Stimulated activated CD4-positive, alpha-beta T cell treated with anti-CD3 and anti-CD28 coated beads, Interleukin-15, amount 100 ng/mL, for 1 hour (primary cell): Measurements from ENCODE around the gene INTS1.

Source experiments
- DNase-seq, 2 donors: peaks; one replicate each; pipeline ENCODE4 v3.0.0-alpha.2; 2020; ENCODE audit warnings: low read depth in 1 of 2, low spot score in 1 of 2

INTS1 gene, protein sequence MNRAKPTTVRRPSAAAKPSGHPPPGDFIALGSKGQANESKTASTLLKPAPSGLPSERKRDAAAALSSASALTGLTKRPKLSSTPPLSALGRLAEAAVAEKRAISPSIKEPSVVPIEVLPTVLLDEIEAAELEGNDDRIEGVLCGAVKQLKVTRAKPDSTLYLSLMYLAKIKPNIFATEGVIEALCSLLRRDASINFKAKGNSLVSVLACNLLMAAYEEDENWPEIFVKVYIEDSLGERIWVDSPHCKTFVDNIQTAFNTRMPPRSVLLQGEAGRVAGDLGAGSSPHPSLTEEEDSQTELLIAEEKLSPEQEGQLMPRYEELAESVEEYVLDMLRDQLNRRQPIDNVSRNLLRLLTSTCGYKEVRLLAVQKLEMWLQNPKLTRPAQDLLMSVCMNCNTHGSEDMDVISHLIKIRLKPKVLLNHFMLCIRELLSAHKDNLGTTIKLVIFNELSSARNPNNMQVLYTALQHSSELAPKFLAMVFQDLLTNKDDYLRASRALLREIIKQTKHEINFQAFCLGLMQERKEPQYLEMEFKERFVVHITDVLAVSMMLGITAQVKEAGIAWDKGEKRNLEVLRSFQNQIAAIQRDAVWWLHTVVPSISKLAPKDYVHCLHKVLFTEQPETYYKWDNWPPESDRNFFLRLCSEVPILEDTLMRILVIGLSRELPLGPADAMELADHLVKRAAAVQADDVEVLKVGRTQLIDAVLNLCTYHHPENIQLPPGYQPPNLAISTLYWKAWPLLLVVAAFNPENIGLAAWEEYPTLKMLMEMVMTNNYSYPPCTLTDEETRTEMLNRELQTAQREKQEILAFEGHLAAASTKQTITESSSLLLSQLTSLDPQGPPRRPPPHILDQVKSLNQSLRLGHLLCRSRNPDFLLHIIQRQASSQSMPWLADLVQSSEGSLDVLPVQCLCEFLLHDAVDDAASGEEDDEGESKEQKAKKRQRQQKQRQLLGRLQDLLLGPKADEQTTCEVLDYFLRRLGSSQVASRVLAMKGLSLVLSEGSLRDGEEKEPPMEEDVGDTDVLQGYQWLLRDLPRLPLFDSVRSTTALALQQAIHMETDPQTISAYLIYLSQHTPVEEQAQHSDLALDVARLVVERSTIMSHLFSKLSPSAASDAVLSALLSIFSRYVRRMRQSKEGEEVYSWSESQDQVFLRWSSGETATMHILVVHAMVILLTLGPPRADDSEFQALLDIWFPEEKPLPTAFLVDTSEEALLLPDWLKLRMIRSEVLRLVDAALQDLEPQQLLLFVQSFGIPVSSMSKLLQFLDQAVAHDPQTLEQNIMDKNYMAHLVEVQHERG (N-terminal part only)

DNA sequence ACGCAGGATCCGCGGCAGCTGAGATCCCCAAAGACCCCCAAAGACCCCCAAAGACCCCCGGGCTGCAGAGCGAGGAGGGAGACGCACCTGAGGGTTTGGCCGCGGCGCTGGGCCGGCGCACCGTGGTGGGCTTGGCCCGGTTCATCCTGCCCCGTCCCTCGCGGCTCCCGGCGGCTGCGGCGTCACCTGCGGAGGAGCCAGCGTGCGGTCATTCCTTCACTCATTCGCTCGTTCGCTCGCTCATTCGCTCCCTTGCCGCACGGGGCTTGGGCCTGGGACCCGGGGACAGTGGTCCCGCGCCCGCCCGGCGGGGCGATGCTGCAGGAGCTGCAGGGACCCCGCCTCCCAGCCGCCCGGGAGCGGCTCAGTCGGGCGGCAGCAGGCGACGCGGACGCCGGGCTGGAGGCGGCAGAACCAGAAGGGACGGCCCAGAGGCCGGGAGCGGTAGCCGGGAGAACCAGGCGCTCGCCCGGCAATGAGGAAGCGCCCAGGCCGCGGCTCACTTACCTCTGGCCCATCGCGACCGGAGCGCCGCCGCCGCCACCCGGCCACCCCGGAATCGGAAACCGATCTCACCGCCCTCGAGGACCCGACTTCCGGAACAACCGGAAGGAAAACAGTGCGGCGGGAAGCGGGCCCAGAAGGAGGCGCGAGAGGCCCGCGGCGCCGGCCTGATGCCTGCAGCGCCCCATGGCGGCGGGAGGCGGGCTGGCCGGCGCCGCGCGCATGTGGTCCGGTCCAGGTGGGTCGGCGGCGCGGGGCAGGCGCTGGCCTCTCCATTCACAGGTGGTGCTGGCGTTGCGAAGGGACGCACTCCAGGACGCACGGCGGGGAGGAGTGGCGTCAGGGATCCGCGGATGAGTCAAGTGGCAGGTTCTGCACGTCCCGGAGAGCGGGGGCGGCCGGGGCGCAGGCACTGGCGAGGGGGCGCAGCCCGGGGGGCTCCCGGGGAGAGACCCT lies at the start of gene INTS1:
TSS of gene INTS1 (minus strand) at position 574 of the 960 bp plus-strand sequence. CDS start at position 145, 429 bp downstream.
- peak; percentile 79 to 80 for DNase-seq

DNA sequence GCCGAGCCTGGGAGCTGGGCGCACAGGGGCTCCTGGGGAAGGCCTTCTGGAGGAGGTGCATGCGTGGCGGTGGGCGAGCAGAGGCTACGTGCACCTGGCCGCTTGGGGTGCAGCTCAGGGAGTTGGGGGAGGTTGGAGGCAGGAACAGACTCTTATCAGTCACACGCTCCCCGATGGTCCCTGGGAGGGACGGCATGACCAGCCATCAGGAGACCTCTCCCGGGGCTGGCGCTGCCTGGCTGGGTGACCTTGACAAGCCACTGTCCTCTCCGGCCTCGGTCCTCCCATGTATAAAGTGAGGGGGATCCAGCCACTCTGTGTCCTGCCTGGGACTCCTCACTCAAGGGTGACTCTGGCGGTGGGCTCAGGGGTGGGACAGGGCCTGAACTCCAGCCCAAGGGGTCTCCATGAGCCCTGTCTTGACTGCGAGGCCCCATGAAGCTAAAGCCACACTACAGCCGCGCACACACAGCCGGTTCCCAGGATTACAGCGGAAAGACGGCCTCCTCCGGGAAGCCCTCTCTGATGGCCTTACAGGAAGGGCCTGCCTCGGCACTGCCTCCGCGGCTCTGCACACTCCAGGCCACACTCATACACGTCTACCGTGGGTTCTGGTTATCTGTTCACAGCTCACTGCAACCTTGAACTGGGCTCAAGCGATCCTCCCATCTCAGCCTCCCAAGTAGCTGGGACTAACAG lies 49.5 kb upstream of the INTS1 start:
- no peak for DNase-seq

DNA sequence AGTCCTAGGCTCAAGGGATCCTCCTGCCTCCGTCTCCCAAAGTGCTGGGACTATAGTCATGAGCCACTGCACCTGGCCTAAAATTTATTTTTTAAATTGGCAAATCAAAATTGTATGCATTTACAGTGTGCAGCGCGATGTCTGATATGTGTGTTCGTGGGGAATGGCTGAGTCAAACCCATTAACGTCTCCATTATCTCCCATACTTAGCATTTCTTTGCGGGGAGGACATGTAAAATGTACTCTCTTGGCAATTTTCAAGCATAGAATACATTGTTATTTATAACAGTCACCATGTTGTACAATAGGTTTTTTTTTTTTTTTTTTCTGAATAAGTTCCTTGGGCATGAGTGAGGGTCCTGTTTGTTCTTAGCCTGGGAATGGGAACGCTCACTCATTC lies 48.0 kb upstream of the INTS1 start:
- no peak for DNase-seq

DNA sequence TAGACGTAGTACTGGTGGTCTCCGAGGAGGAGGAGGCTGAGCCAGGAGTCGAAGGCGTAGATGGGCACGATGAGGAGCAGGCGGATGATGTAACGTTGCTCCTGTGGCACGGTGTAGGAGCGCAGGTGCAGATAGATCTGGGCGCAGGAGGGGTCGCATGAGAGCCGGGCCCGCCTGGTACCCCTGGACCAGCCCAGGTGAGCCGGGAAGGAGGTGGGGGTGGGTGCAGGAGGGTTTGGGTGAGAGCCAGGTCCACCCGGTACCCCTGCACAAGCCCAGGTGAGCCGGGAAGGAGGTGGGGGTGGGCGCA lies 46.6 kb upstream of the INTS1 start:
- DNase-seq = no peak

DNA sequence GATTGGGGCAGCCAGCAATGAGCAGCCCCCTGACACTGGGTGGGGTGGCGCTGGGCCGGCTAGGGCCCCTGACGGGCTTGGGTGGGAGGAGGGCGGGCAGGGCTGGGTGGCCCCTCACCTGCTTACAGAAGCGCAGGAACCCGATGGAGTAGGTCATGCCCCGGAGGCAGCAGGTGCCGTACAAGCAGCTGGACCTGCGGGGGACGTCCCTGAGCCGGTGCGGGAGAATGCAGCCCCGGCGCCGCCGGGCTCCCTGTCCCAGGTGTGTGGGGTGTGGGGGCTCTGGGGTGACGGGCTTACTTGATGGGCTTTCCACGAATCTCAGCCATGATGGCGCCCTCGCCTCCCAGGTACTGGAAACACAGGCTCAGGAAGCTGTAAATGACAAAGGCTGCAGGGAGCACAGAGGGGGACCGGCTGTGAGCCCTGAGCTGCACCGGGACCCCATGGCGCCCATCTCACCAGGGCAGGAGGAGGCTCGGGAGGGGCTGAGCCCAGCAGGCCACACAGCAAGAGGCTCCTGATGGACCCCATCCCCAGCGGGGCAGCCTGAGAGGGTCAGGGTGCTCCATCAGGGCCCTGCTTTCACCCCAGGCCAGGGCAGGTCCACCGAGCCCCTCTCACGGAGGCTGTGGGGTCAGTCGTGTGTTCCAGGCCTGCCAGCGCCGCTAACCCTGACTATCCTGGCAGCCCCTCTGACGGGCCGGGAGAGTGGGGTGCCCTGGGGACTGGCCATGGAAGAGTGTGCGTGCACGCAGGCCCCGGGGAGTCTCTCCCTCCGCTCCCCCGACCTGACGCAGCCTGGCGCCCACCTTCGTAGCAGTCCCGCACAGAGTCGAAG lies 46.0 kb upstream of the INTS1 start:
- DNase-seq = no peak

DNA sequence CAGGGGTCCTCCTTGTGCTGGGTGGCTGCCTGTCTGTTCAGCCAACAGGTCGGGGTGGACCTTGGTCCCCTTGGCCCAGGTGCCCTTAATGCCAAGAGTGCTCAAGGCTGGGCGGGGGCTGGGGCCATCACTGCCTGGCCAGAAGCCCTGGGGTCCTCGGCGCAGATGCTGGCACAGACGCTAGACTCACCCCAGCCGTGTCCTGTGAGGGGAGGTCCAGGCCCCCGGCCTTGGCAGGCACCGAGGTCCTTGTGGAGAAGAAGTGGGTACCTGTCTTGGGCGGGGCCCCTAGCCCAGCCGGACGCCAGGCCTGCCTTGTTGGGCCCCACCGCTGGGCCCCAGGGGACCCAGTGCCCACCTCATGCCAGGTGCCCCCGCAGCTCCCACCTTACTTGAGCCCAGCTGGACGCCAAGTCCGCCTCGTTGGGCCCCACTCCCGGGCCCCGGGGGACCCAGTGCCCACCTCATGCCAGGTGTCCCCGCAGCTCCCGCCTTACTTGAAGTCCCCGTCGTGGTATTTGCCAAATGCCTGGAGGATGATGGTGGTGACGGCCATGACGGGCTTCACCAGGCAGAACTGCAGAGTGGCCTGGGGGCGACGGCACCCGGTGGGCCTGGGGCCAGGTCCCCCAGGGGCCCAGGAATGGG lies 45.3 kb upstream of the INTS1 start:
- DNase-seq = no peak

DNA sequence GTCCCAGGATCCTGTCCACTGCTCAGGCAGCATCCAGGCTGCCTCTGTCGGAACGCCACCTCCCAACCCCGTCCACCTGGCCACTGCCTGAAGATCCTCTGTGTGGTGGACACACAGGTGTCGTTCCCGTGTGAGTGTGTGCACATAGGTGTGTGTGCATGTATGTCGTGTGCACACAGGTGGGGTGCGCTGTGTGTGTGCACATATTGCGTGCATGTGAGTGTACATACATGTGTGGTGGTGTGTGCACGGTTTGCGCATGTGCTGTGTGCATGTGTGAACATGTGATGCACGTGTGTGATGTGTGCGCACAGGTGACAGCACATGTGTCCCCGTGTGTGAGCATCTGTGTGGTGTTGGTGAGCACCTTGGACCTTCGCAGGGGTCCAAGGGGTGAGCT lies 44.8 kb upstream of the INTS1 start:
- DNase-seq = no peak

DNA sequence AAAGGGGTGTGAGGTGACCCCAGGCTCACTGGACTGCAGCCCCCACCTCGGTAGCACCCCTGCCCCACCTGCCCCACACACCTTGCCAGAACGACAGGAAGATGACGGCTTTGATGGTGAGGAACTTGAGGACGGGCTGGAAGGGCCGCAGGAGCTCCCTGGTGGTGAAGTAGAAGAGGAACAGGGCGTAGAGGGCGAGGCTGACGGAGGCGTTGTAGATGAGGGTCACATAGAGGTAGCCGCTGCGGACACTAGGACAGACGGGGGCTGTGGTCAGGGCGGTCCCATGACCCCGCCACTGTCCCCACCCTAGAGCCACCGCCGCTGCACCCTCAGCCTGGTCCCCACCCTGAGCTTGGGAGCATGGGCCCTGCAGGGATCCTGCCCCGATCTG lies 44.2 kb upstream of the INTS1 start:
- DNase-seq = no peak

DNA sequence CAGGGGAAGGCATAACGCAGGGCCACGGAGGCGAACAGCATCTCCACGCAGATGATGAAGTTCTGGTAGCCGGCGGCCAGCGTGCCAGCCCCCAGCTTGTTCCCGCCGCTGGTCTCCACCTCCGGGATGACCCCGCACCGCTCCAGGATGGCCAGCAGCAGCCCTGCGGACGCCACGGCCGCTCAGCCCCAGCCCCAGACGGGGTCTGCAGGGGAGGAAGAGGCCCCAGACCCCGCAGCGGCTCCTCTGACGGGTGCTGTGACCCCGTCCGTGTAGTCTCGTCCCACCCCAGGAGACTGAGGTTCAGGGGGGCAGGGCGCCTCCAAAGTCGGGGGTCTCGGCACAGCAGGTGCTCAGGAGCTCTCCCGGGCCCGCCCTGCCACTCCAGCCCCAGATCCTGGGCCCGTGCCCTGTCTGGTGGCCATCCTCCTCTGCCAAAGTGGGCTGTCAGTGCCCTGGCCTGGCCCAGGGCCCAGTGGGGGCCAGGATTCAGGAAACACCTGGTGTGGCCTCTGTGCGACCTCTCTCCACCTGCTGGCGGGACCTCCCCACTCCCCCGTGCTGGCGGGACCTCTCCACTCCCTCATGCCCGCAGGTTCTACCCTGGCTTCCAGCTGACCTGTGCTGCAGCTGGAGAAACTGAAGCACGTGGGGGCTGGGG lies 43.7 kb upstream of the INTS1 start:
- no peak for DNase-seq

DNA sequence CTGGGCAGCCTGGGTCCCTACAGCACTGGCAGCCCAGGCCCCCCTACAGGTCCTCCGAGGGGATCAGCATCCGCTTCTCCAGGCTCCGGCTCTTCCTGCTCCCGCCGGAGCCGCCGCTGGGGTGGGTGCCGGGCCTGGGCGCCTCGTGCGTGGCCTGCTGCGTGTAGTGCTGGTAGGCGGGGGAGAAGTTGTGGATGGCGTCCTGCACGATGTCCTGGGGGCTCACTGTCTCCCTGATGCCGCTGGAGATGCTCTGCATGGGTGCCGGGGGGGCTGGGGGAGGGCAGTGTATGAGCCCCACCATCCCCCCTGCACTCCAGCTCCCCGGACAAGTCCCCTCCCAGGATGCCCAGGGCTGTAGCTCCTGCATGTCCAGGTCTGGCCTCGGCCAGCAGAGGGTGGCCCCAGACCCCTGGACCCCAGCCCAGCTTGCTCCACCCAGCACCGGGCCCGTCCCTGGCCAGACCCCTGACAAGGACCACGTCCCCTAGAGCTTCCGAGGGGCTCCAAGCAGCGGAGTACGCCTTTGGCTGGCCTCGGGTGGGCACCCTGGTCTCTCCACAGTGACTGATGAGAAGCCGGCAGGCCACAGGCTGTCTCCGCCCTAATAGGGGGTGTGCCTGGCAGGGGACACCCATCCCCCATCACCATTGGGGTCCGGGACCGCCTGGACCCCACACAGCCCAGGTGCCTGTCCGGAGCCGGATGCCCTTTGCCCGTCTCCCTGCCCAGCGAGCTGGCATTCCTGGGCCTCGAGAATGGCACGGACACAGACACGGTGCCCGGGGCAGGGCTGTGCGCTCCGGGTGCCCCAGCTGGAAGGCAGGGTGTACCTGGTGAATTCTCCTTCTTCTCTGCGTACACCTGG lies 43.0 kb upstream of the INTS1 start:
- no peak for DNase-seq

DNA sequence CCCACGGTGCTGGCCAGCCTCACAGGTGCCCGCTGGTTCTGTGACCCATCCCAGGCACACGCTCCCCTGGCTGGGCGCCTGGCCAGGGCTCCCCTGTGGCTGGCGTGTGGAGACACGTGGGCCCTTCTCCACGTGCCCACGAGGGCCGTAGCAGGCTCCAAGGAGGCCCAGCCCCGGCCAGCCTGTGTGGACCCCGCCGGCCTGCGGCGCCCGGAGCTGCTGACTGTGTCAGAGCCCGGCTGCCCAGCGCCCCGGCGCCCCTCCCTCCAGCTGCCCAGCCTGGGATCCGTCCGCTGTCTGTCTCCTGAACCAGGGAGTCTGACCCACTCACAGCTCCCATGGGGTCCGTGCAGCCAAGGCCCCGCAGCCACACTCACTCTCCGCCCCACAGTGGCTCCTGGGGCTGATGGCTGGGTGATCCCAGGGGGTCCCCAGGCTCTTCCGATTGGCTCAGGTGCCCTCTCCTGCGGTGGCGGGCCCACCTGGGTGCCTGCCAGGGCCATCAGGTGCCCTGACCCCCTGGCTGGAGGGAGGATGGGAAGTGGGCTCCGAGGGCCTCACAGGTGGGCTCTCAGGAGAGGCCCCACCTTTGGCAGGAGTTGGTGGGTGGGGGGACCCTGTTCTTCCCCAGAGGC lies 42.2 kb upstream of the INTS1 start:
- no peak for DNase-seq

DNA sequence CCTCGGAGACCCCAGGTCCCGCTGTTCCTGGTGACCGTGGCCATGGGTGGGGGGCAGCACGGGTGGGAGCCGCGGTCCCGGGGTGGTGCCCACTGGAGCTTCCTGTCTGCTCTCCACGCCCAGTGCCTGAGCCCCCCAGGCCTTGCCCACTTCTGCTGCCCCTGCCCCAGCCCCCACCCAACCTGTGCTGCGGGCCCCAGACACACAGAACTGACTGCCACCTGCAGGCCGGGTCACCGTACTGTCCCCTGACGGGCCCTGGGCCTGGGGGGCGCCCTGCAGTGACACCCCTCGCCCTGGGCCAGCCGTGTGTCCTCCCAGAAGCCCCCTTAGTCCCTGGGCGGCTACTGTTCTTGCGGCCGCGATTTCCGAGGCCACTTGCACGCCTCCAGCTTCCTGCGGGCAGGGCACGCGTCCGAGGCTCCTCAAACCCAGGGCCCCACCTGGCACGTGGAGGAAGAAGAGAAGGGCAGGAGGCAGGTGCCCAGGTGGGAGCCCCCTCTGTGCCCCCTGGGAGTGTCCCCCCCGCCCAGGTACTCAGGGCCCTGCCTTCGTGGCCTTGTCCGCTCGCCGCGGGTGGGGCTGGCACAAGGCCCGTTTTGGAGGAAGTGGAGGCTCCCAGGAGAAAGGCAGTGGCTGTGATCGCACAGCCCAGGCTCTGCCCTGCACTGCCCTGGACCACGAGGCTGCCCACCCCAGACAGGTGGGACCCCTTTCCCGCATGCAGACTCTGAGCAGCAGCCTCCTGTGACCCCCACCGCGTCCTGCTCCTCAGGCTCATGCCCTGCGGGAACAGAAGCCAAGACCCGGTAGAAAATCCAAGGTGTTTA lies 41.4 kb upstream of the INTS1 start:
- DNase-seq = no peak

DNA sequence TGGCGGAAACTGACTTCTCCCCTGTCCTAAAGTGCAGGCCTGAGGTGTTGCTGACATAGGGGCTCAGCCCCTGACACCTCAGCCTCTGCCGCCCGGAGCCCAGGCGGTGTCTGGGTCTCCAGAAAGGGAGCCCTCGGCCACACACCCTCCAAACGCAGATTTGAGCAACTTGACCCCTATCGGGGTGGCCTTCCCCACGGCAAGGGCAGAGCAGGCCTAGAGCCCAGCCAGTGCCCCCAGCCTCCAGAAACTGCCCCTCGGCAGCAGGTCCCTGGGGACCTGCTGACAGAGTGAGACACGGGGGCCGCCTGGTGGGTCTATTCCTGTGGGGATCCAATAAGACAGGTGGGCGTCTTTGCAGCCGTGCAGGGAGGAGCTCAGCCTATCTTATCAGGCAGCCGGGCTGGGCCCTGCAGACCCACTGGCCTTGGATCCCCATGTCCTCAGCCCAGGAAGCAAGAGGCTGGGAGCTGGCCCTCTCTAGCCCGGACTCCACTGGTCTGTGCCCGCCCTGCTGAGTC lies 40.8 kb upstream of the INTS1 start:
- no peak for DNase-seq

DNA sequence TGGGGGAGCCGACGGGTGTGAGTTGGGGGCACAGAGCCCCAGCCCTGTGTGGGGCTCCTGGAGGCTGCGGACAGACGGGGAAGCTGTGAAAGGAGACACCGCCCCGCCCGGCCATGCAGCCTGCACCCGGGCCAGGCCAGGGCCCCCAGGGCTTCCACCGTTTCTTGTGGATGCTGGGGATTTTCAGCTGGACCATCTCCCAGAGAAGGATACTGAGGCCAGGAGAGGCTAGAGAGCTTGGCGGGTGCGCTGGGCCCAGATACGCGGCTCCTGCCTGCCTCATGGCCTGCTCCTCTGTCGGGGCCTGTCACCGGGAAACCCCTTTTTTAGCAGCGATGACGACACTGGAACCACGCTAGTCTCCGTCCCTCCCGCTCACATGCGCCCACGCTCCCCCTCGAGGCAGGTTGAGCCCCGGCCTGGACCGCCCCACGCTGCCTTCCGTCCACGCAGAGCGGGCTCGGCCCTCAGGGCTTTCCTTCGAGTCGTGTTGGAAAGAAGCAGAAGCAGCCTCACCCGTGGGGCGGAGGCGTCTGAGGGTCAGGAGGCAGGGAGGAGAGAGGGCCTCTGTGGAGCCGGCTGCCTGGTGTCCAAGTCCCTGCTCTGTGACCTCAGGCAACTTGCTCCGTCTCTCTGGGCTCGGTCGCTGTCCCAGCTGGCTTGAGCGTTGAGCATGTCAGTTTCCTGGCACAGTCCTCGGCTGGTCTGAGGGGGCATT lies 40.1 kb upstream of the INTS1 start:
- no peak for DNase-seq

DNA sequence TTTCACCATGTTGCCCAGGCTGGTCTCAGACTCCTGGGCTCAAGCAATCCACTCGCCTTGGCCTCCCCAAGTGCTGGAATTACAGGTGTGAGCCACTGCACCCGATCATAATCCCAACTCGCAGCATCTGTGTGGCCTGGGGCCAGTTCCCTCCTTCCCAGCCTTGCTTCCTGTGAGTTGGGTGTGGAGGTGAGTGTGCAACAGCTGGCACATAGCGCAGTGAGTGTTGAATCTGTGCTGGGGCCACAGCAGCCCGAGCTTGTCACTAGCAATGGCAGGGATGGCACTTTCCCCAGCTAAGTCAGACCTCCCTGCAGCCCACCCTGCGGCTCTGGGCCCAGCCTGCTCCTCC lies 39.6 kb upstream of the INTS1 start:
- DNase-seq = no peak
